OCI-LY3 (cell line): ENCODE measurements around the gene VPS13D.

Experiments used
- H2AFZ ChIP-seq: fragments of 200-600, 300-600 bp; shearing (Covaris generic); 2 replicates; pipeline ENCODE4 v1.6.0; 2014; ENCODE audit warnings: antibody characterized with exemption, low read depth, low read length
- H3K27ac ChIP-seq: fragments of 200-600, 300-600 bp; sonication (generic); 2 replicates; pipeline ENCODE4 v1.5.1; 2014; ENCODE audit warnings: mild to moderate bottlenecking, low read length, moderate library complexity, mixed read lengths
- H3K27me3 ChIP-seq: fragments of 200-600, 300-600 bp; sonication (generic); 2 replicates; pipeline ENCODE4 v1.6.1; 2014; ENCODE audit warnings: low read depth, low read length, mixed read lengths
- H3K36me3 ChIP-seq: fragments of 200-600, 300-600 bp; sonication (generic); replicated peaks from 2 replicates; pipeline ENCODE3; 2014; ENCODE audit warnings: low read depth, low read length, mixed read lengths
- H3K4me1 ChIP-seq: fragments of 300-600, 200-600 bp; sonication (generic); 2 replicates; pipeline ENCODE4 v1.6.1; 2014; ENCODE audit warnings: low read length, mixed read lengths
- H3K4me2 ChIP-seq: fragments of 200-600, 300-600 bp; sonication (generic); 2 replicates; pipeline ENCODE4 v1.6.1; 2014; ENCODE audit warnings: low read length, mixed read lengths
- H3K4me3 ChIP-seq: fragments of 300-600, 200-600 bp; sonication (generic); 2 replicates; pipeline ENCODE4 v1.5.1; 2014; ENCODE audit warnings: antibody characterized with exemption, mild to moderate bottlenecking, low read length, moderate library complexity
- H3K79me2 ChIP-seq: fragments of 300-600, 200-600 bp; shearing (Covaris generic); 2 replicates; pipeline ENCODE4 v1.6.1; 2014; ENCODE audit warnings: mild to moderate bottlenecking, low read length, mixed read lengths
- H3K9ac ChIP-seq: fragments of 300-600, 200-600 bp; shearing (Covaris generic); 2 replicates; pipeline ENCODE4 v1.6.0; 2014; ENCODE audit warnings: mild to moderate bottlenecking, low read length, moderate library complexity
- H3K9me3 ChIP-seq: fragments of 200-600, 300-600 bp; shearing (Covaris generic); 2 replicates; pipeline ENCODE4 v1.6.1; 2014; ENCODE audit warnings: low read length, mixed read lengths; ENCODE audit not compliant: insufficient read depth
- H4K20me1 ChIP-seq: fragments of 200-600, 300-600 bp; sonication (generic); 2 replicates; pipeline ENCODE4 v1.6.1; 2016; ENCODE audit warnings: low read length, mixed read lengths; ENCODE audit not compliant: insufficient read depth
- CTCF ChIP-seq: fragments of 200-600, 300-600 bp; sonication (generic); IDR thresholded peaks from 2 replicates; pipeline ENCODE4 v1.5.1; 2014; ENCODE audit warnings: antibody characterized with exemption, low read length, low read depth
- EZH2phosphoT487 ChIP-seq: fragments of 200-600 bp; shearing (Covaris generic); IDR thresholded peaks from 2 replicates; pipeline ENCODE4 v1.6.1; 2018; ENCODE audit warnings: antibody characterized with exemption, mixed run types, low read depth

The VPS13D gene

GRCh38 chr1:12496154-12496961, 266.5 kb downstream of the VPS13D start:
- no peaks in the 10 kb centered on the region for H3K79me2 ChIP-seq
- no peak for TF ChIP-seq CTCF
- TF ChIP-seq EZH2phosphoT487, result no peak
- H3K9ac ChIP-seq, result no peak overlapping the region
- no peaks in the 10 kb centered on the region for H4K20me1 ChIP-seq
- no peak overlapping the region for H3K4me3 ChIP-seq
- H3K9me3 ChIP-seq, result no peaks in the 10 kb centered on the region
- no peaks in the 10 kb centered on the region for H3K27me3 ChIP-seq
- no peak overlapping the region for H2AFZ ChIP-seq
- no peak overlapping the region for H3K4me2 ChIP-seq
- no peaks in the 10 kb centered on the region for H3K4me1 ChIP-seq
- no peak overlapping the region for H3K27ac ChIP-seq
- no peaks in the 10 kb centered on the region for H3K36me3 ChIP-seq

- Histone ChIP-seq H3K79me2 (no peaks in the 10 kb centered on the region), H3K4me3 (no peak overlapping the region), H2AFZ (no peak overlapping the region), H4K20me1 (no peaks in the 10 kb centered on the region), H3K9me3 (no peaks in the 10 kb centered on the region), H3K4me1 (no peaks in the 10 kb centered on the region), H3K36me3 (no peaks in the 10 kb centered on the region), H3K9ac (no peak overlapping the region), H3K27ac (no peak overlapping the region), H3K27me3 (no peaks in the 10 kb centered on the region), H3K4me2 (no peak overlapping the region)
- TF ChIP-seq EZH2phosphoT487 (no peak), CTCF (no peak)
Measured at GRCh38 chr1:12499539-12500240, 269.9 kb downstream of the VPS13D start.

GRCh38 chr1:12501661-12502060, 271.8 kb downstream of the VPS13D start:
- no peaks in the 10 kb centered on the region for H3K4me1 ChIP-seq
- no peaks in the 10 kb centered on the region for H3K79me2 ChIP-seq
- no peaks in the 10 kb centered on the region for H4K20me1 ChIP-seq
- H2AFZ ChIP-seq, result no peak overlapping the region
- no peaks in the 10 kb centered on the region for H3K36me3 ChIP-seq
- no peak overlapping the region for H3K9ac ChIP-seq
- no peak overlapping the region for H3K27ac ChIP-seq
- H3K4me3 ChIP-seq, result no peak overlapping the region
- no peaks in the 10 kb centered on the region for H3K9me3 ChIP-seq
- no peak for TF ChIP-seq CTCF
- no peak for TF ChIP-seq EZH2phosphoT487
- no peak overlapping the region for H3K4me2 ChIP-seq
- no peaks in the 10 kb centered on the region for H3K27me3 ChIP-seq

- H3K4me1 ChIP-seq, result no peaks in the 10 kb centered on the region
- no peak overlapping the region for H3K27ac ChIP-seq
- H2AFZ ChIP-seq, result no peak overlapping the region
- no peaks in the 10 kb centered on the region for H3K9me3 ChIP-seq
- H3K4me3 ChIP-seq, result no peak overlapping the region
- TF ChIP-seq CTCF, result no peak
- TF ChIP-seq EZH2phosphoT487, result no peak
- H3K4me2 ChIP-seq, result no peak overlapping the region
- H3K27me3 ChIP-seq, result no peaks in the 10 kb centered on the region
- no peaks in the 10 kb centered on the region for H3K79me2 ChIP-seq
- no peak overlapping the region for H3K9ac ChIP-seq
- H3K36me3 ChIP-seq, result no peaks in the 10 kb centered on the region
- H4K20me1 ChIP-seq, result no peaks in the 10 kb centered on the region
Measured at GRCh38 chr1:12502336-12503109, 272.7 kb downstream of the VPS13D start.
